Renal cortex interstitium (tissue), 11 donors: ENCODE measurements around the gene CA10. TPM values are rescaled to one million over a fixed set of nuclear protein-coding genes. Genes with fewer than 3 reads are reported as not detected.

ENCODE experiments used
- DNase-seq, 11 donors: peaks; one replicate each; pipeline ENCODE4 v3.0.0-alpha.2; 2013; ENCODE audit warnings: low read depth in 9 of 11, low spot score in 4 of 11; ENCODE audit errors: extremely low read depth in 1 of 11
- polyA plus RNA-seq, 3 donors: library from polyadenylated mRNA; unstranded; fragments of 120-200 nt; gene quantifications; one replicate each; pipeline ENCODE4 v1.2.1, GENCODE V29; 2013; ENCODE audit not compliant: insufficient read length in 3 of 3

CA10 gene
- polyA plus RNA-seq, 3 donors: 10.3 to 21.0 (median 10.4) TPM

GRCh38 chr17:51764387-51764971 lies 394.0 kb downstream of the CA10 start:
- peak; percentile 32 to 58 (median 45) for DNase-seq

DNA sequence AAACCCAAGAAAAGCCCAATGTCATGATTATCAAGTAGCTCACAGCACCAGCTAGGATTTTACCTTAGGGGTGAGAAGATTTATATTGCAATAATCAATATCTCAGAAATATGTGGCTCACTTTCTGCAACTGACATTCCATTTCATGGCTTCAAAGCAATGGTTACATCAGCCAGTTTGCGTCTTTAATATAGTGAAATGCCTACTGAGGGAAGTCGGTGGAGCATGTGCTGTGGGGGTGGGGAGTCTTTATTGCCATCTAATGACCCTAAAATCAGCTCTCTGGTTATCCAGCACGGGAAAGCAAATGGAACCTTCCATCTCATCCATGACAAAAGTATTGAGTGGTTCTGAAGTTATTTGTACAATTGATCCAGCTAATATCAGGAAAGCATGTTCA lies 395.5 kb downstream of the CA10 start:
- no peak for DNase-seq

GRCh38 chr17:51761105-51761504 lies 397.4 kb downstream of the CA10 start:
- DNase-seq: no peak

- no peak for DNase-seq
Measured at GRCh38 chr17:51759260-51759659, 399.3 kb downstream of the CA10 start.

- DNase-seq: no peak
Measured at GRCh38 chr17:51751072-51751471, 407.4 kb downstream of the CA10 start.

GRCh38 chr17:51748749-51749604 lies 409.5 kb downstream of the CA10 start:
- DNase-seq: no peak

GRCh38 chr17:51746421-51746820 lies 412.1 kb downstream of the CA10 start:
- DNase-seq: no peak

DNA sequence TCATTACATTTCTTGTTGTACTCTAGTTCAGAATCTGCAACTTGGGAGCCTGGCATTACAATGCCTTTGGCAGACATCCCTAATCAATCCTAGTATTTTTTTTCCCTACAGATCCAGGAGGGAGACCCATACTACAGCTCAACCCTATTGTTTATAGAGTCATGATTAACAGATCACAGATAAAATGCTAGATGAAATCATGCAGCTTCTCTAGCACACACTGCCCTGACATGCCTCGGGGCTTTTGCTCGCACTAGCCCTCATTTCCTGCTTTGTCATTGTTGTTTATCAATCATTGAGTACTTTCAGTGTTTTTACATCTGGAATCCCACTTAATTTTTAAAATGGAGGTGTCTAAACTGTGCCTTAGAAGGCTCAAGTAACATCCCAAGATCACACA lies 412.5 kb downstream of the CA10 start:
- DNase-seq: no peak

DNA sequence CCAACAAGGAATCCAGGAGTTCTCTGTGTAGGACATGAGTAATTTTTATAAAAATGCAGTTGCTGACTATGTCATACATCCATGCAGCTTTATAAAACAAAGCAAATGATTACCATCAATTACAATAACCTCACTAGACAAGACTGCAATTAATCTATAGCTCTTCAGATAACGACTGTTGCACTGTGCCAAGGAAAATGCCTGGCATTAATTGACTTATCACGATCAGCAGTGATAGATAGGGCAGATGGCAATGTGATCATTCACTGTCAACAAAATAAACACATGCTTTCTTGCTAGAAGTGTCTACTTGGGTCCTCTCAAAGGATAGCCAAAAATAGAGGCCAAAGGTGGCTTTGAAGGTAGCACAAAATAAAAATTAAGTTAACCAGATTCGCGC lies 415.0 kb downstream of the CA10 start:
- no peak for DNase-seq

GRCh38 chr17:51742571-51742970 lies 415.9 kb downstream of the CA10 start:
- DNase-seq: no peak

- DNase-seq: no peak
Measured at GRCh38 chr17:51741458-51741857, 417.1 kb downstream of the CA10 start.

DNA sequence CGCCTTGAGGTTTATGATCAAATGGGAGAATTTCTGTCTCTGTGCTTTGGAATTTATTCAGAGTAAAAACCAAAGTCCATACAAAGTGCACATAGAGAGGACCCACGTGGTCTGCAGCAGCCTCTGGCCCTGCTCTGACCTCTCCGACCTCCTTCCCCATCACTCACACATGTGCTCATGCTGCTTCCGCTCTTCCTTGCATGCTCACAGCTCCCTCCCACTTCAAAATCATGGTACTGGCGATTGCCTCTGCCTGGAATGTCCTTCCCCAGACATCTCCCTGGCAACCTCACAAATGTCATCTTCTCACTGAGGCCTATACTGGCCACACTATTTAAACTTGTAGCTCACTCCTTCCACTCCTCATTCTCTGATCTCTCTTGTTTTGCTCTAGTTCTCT lies 418.0 kb downstream of the CA10 start:
- DNase-seq: no peak

DNA sequence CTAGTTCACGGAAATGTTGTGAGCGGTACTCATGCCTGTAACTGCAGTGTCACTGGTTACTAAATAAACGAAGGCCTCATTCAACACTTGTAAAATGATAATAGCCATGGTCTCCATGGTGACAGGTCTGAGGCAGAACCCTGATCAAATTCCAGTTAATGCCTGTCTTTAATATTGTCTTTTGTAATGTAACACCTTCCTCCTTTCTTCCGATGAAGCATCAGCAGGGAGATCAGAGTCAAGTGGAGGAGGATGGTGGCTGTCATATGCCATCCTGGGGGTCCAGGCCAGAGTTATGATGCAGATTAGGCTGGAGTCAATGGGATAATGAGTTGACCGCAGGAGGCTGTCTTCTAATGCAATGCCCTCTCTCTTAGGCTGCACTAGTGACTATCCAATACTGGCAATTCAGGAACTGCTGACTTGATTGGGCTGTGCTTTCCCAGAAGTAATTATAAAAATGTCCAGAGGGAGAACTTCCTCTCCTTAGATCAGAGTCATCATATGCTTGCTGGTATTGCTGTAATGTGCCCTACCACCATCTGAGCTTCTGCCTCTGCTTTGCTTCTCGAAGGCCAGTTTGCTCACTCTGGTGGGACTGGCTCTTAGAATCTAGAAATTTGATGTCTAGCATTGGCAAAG lies 419.1 kb downstream of the CA10 start:
- no peak for DNase-seq

- DNase-seq: no peak
Measured at GRCh38 chr17:51736356-51736755, 422.2 kb downstream of the CA10 start.

GRCh38 chr17:51734976-51735375 lies 423.5 kb downstream of the CA10 start:
- DNase-seq: no peak

DNA sequence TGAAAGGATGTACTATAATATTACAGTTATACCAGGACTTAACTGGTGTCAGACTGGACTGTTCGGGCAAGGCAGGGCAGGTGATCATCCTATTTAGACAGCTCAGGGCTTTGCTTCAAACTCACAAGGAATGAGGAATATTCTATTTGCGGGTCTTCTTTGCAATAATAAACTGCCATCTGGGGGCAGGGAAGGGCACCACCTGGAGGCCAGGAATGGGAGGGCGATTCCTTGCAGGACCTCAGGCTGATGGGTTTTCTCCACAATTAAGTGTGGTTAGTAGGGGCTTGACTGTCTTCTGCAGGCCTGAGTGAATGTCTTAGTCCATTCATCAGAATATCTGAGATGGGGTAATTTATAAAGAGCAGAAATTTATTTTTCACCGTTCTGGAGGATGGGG lies 424.1 kb downstream of the CA10 start:
- no peak for DNase-seq

GRCh38 chr17:51733166-51733565 lies 425.3 kb downstream of the CA10 start:
- DNase-seq: no peak

DNA sequence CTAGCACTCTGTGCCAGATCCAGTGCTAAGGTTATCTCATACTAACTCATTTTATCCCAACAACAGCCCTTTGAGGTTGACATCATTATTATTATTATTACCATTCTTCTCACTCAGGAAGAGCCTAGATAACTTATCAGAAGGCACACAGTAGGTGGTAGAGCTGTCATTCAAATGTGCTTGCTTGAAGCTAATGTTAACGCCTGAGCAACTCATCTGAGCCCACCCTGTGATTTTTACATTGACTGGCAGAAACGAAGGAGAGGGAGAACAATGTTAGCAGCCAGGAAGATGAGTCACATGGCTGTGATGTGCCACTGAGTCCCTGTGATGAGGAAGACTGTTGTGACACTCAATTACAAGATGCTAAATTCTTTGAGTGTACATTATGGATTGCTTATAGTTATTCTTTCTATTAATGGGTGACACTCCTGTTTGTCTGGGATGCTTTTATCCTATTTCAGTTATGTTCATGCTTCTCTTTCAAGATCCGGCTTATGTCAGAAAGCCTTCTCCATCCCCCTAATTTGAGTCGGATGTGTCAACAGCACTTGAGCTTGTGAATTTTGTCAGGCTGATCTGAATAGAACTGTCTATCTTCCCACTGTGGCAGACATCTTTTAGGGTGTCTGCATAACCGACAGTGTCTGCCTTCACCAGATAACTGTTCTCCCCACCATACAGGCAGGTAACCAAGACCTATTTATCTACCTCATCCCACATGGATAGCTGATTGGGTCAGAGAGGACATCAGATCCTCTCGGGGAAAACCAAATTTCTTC lies 426.4 kb downstream of the CA10 start:
- DNase-seq: no peak

GRCh38 chr17:51730303-51731050 lies 428.0 kb downstream of the CA10 start:
- peak in 1 of 11 donors; percentile 8 for DNase-seq
